GM23248 (cell line): ENCODE data around the gene CDC42. TPM values are rescaled to one million over a fixed set of nuclear protein-coding genes. Genes with fewer than 3 reads are reported as not detected.

ENCODE experiments used
- DNase-seq: peaks from one replicate; pipeline ENCODE4 v3.0.0-alpha.2; 2015
- H2AFZ ChIP-seq: fragments of 200-600 bp; sonication (generic); 2 replicates; pipeline ENCODE4 v1.6.1; 2016; ENCODE audit warnings: antibody characterized with exemption
- H3F3A ChIP-seq: fragments of 200-600 bp; sonication (generic); 2 replicates; pipeline ENCODE4 v1.6.1; 2016; ENCODE audit warnings: mild to moderate bottlenecking, antibody characterized with exemption, mixed run types; ENCODE audit not compliant: insufficient read depth
- H3K27ac ChIP-seq: fragments of 200-600 bp; sonication (generic); 2 replicates; pipeline ENCODE4 v1.5.1; 2016; ENCODE audit warnings: mild to moderate bottlenecking
- H3K27me3 ChIP-seq: fragments of 200-600 bp; sonication (generic); replicated peaks from 2 replicates; pipeline ENCODE4 v1.6.1; 2016; ENCODE audit warnings: mild to moderate bottlenecking; ENCODE audit not compliant: insufficient read depth
- H3K36me3 ChIP-seq: fragments of 200-600 bp; sonication (generic); 2 replicates; pipeline ENCODE4 v1.6.1; 2016; ENCODE audit warnings: low read depth, mild to moderate bottlenecking
- H3K4me1 ChIP-seq: fragments of 200-600 bp; sonication (generic); 2 replicates; pipeline ENCODE4 v1.6.1; 2016; ENCODE audit warnings: mild to moderate bottlenecking; ENCODE audit not compliant: insufficient read depth
- H3K4me2 ChIP-seq: fragments of 200-600 bp; sonication (generic); one replicate; pipeline ENCODE4 v1.6.1; 2016; ENCODE audit warnings: mild to moderate bottlenecking; ENCODE audit not compliant: unreplicated experiment
- H3K4me3 ChIP-seq: fragments of 200-600 bp; sonication (generic); 2 replicates; pipeline ENCODE4 v1.5.1; 2016; ENCODE audit warnings: mild to moderate bottlenecking
- H3K79me2 ChIP-seq: fragments of 200-600 bp; sonication (generic); 2 replicates; pipeline ENCODE4 v1.6.1; 2016; ENCODE audit warnings: mild to moderate bottlenecking; ENCODE audit not compliant: insufficient read depth
- H3K9ac ChIP-seq: fragments of 200-600 bp; sonication (generic); 2 replicates; pipeline ENCODE4 v1.6.1; 2016; ENCODE audit warnings: mild to moderate bottlenecking
- H3K9me2 ChIP-seq: fragments of 200-600 bp; sonication (generic); 2 replicates; pipeline ENCODE4 v1.6.1; 2016; ENCODE audit warnings: mixed run types, mild to moderate bottlenecking, moderate library complexity; ENCODE audit not compliant: insufficient read depth
- H3K9me3 ChIP-seq: fragments of 200-600 bp; sonication (generic); one replicate; pipeline ENCODE4 v1.6.1; 2017; ENCODE audit warnings: low read depth
- H4K20me1 ChIP-seq: fragments of 200-600 bp; sonication (generic); 2 replicates; pipeline ENCODE4 v1.6.0; 2016; ENCODE audit not compliant: insufficient read depth
- EZH2 ChIP-seq: fragments of 200-600 bp; sonication (generic); IDR thresholded peaks from 2 replicates; pipeline ENCODE4 v1.6.1; 2018; ENCODE audit warnings: antibody characterized with exemption, mild to moderate bottlenecking; ENCODE audit not compliant: insufficient read depth, poor library complexity, severe bottlenecking
- EZH2phosphoT487 ChIP-seq: fragments of 200-600 bp; sonication (generic); IDR thresholded peaks from 2 replicates; pipeline ENCODE4 v1.6.1; 2018; ENCODE audit warnings: antibody characterized with exemption, moderate library complexity, mild to moderate bottlenecking, low read depth; ENCODE audit not compliant: insufficient read depth
- WGBS, 2 experiments: methylation state at CpG; one replicate each; pipeline ENCODE4 v1.1.6; 2015 to 2017; ENCODE audit warnings: low lambda C conversion rate in 2 of 2, low coverage in 1 of 2; ENCODE audit errors: missing lambda C conversion rate in 2 of 2; 5-methylcytosine and 5-hydroxymethylcytosine counted together
- in situ Hi-C: fragments of 300-500 bp; cut with MboI; formaldehyde crosslinking; loops from 2 replicates; pipeline ENCODE4 v1.15.0; 2020
- polyA plus RNA-seq: library from polyadenylated mRNA; unstranded; fragments of >200 nt; fragmentation: Nextera tagmentation; extraction: Ambion mirVana; gene quantifications from 2 replicates; pipeline ENCODE4 v1.2.1, GENCODE V29; 2016
- total RNA-seq: library from RNA; depleted of rRNA; stranded (reverse); fragments of >200 nt; shearing (Covaris generic); gene quantifications from 2 replicates; pipeline ENCODE4 v1.2.3, GENCODE V29; 2014

Gene CDC42
- total and polyA plus RNA-seq, 2 experiments from 2014 or later: 159 to 420 TPM

DNA sequence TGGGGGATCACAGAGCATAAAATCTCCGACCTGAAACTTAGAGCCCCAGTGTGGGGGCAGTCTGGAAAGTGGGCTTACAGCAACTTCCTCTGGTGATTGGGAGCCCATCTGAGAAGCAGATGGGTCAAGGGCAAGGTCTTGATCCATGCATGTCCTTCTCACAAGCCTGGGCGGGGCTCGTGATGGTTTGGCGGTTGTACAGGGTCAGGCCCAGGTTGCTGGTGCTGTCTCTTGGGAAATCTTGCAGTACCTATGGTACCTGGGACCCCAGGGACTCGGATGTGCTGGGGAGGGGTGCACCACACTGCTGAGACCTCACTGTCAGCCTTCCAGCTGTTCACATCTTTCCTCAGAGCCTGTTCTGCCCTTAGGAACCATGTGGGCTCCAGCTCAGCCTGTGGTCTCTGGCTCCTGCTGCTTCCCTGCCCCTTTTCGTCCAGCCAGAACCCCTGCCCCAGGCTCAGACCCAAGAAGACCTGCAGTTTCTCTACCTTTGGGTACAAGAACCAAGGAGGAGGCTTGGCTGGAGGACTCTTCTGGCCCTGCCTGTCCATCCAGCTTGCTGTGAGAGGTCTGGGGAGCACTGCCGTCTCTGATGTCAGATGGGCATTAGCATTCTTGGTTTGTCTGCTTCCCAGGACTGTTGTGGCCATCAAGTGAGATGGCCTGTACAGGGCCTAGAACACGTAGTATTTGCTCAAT, 65.9 kb downstream of the CDC42 start:
- 71 to 84% methylated on average over 7 to 8 of the region's 8 CpGs for WGBS, 2 experiments
- DNase-seq: no peak
- no peaks in the 10 kb centered on the region for H3K27me3 ChIP-seq
- H3K4me2 ChIP-seq: no peak overlapping the region
- H4K20me1 ChIP-seq: peaks cover 16% of the 10 kb centered on the region; the same call in 1 of the 2 replicates
- H3K27ac ChIP-seq: no peak overlapping the region
- TF ChIP-seq EZH2phosphoT487 (no peak), EZH2 (no peak)
- no peaks in the 10 kb centered on the region; the same call in 1 of the 2 replicates for H3K36me3 ChIP-seq
- peaks cover under 1% of the 10 kb centered on the region; the same call in 1 of the 2 replicates for H3F3A ChIP-seq
- no peak overlapping the region for H2AFZ ChIP-seq
- in situ Hi-C loops: loop anchor here (10.0 kb wide), 1 partner anchor 296 kb away; no protein-coding TSS in a partner anchor
- no peaks in the 10 kb centered on the region for H3K9me2 ChIP-seq
- no peak overlapping the region for H3K4me3 ChIP-seq
- peaks cover 47% of the 10 kb centered on the region for H3K79me2 ChIP-seq
- H3K9ac ChIP-seq: no peak overlapping the region
- H3K4me1 ChIP-seq: no peaks in the 10 kb centered on the region
- H3K9me3 ChIP-seq: no peaks in the 10 kb centered on the region

DNA sequence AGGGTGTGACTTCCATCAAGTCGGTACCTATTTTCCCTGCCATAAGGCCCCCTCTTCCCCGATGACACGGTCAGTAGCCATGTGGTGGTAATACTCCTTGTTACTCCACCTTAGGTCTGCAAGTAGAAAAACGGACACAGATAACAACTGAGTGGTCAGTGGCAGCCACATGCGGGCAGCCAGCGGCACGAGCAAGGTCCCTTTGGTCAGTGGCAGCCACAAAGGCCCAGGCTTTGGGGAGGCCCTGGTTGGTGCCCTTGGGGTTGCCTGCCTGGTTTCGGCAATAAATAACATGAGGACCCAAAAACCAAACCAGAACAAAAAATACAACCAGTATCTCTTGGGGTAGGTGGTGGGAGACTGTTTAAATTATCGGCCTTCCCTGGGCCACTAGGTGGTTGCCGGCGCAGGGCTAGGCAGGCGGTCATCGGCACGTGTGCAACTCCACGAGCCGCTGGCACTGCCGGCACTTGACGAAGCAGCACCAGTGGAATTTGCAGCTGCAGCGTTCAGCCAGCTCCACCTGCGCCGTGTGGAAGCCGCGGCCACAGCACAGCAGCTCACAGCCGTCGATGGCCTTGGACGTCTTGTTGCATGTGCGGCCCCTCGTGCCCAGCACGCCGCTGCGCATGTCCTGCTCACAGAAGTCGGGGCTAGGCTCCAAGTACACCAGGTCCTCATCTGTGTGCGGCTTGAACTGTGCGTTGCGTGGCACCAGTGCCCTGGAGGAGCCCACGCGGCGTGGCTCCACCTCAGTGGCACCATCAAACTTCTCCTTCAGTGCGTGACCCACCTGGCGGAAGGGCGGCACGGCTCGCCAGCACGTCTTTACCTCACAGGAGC, 67.3 kb downstream of the CDC42 start:
- no peaks in the 10 kb centered on the region for H3K4me1 ChIP-seq
- H3F3A ChIP-seq: no peaks in the 10 kb centered on the region
- H3K4me2 ChIP-seq: no peak overlapping the region
- peaks cover 16% of the 10 kb centered on the region; the same call in 1 of the 2 replicates for H4K20me1 ChIP-seq
- TF ChIP-seq EZH2phosphoT487 (no peak), EZH2 (no peak)
- H3K4me3 ChIP-seq: no peak overlapping the region
- no peaks in the 10 kb centered on the region for H3K9me2 ChIP-seq
- 92% methylated on average over 44 of the region's 44 CpGs for WGBS, 2 experiments
- H3K27me3 ChIP-seq: no peaks in the 10 kb centered on the region
- H3K36me3 ChIP-seq: no peaks in the 10 kb centered on the region; the same call in 1 of the 2 replicates
- no peak overlapping the region for H3K27ac ChIP-seq
- peaks cover 33% of the 10 kb centered on the region for H3K79me2 ChIP-seq
- H2AFZ ChIP-seq: no peak overlapping the region
- no peaks in the 10 kb centered on the region for H3K9me3 ChIP-seq
- in situ Hi-C loops: loop anchor here (10.0 kb wide), 1 partner anchor 295 kb away; no protein-coding TSS in a partner anchor
- no peak for DNase-seq
- H3K9ac ChIP-seq: no peak overlapping the region

DNA sequence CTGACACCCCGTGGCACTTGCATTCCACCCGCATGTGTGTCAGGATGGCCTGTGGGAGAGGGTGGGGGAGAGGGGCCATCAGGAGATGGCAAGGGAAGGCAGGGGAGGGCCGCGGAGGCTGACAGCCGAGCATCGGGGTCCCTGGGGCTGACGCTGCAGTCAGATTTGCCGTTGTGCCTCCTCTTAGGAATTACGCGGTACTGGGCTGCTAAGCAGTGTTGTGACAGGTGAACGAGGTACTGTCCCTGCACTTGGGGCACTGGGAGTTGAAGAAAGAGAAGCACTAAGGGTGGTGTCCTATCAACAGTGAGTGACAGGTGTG, 67.9 kb downstream of the CDC42 start:
- Histone ChIP-seq H4K20me1 (peaks cover 16% of the 10 kb centered on the region; the same call in 1 of the 2 replicates), H3K9ac (no peak overlapping the region), H2AFZ (no peak overlapping the region), H3K4me1 (no peaks in the 10 kb centered on the region), H3K9me2 (no peaks in the 10 kb centered on the region), H3K9me3 (no peaks in the 10 kb centered on the region), H3K27ac (no peak overlapping the region), H3F3A (no peaks in the 10 kb centered on the region), H3K79me2 (peaks cover 27% of the 10 kb centered on the region), H3K4me3 (no peak overlapping the region), H3K4me2 (no peak overlapping the region), H3K27me3 (no peaks in the 10 kb centered on the region), H3K36me3 (no peaks in the 10 kb centered on the region; the same call in 1 of the 2 replicates)
- no peak for DNase-seq
- WGBS, 2 experiments: 75 to 83% methylated on average over 7 to 11 of the region's 11 CpGs
- in situ Hi-C loops: no loop called here
- TF ChIP-seq EZH2: no peak

DNA sequence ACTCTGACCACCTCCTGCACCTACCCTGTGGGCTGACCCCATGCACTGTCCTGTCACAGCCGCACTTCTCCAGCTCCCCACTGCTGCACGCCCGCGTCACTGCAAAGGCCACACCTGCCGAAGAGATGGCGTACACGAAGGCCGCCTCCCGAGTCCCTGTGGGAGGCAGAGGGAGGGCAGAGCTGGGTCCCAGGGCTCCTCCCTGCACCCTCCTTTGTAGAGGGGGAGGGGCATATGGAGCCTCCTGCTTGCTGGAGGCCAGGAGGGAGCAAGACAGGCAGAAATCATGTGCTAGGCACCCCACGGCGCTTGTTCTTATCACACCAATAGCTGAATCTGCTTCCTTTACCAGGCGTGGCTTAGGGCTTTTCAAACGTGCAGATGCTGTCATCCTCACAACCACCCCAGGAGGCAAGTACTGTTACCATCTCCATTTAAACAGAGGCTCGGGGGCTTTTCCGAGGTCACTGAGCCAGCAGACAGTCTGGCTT, 69.0 kb downstream of the CDC42 start:
- no peak overlapping the region for H3K4me3 ChIP-seq
- no peaks in the 10 kb centered on the region for H3K36me3 ChIP-seq
- no peak overlapping the region for H3K4me2 ChIP-seq
- no peaks in the 10 kb centered on the region for H3F3A ChIP-seq
- H2AFZ ChIP-seq: no peak overlapping the region
- peaks cover 17% of the 10 kb centered on the region for H3K79me2 ChIP-seq
- H3K4me1 ChIP-seq: no peaks in the 10 kb centered on the region
- DNase-seq: no peak
- TF ChIP-seq EZH2: no peak
- no peak for TF ChIP-seq EZH2phosphoT487
- no peak overlapping the region for H3K27ac ChIP-seq
- no peaks in the 10 kb centered on the region for H3K9me3 ChIP-seq
- H3K9ac ChIP-seq: no peak overlapping the region
- in situ Hi-C loops: no loop called here
- H3K9me2 ChIP-seq: no peaks in the 10 kb centered on the region
- H4K20me1 ChIP-seq: peaks cover 11% of the 10 kb centered on the region; the same call in 1 of the 2 replicates
- 80% methylated on average over 15 of the region's 15 CpGs for WGBS, 2 experiments
- H3K27me3 ChIP-seq: no peaks in the 10 kb centered on the region
